ENCODE data around the gene TENT5C.

The TENT5C gene

DNA sequence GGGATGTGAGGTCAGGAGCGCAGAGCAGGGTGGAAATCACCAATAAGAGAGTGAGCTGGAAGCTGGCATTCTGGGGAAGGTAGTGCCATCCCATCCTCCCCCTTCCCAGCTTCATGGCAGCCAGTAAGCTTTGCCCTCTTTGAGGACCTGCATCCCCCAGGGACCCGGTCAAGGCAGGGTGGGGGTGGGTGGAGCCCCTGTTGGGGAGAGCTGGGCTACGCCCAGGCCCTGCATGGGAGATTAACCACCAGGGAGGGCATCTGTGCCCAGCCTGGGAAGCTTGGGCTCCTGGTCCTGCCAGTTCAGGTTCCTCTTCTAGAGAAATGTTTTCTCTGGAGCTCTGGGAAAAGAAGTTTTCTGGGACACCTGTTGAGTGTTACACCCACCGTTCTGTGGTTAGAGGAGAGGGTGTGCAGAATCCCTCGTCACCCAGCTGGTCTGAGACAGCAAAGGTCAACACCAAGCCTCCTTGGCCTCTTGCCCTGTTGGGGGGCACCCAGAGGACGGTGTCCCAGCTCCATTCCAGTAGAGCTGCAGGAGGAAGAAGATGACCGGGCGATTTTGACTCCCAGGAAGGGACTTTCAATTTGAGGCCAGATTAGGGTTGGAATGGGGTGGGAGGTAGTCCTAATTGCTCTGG lies 30.1 kb upstream of the TENT5C start:
- ChIA-PET CTCF (interaction anchor here (0.9 to 2.0 kb wide), 4 partner anchors 17 to 62 kb away, joined by 3 to 6 read pairs (median 4); partner anchors contain the start of gene TENT5C), POLR2A (no interaction called here)
- no peak overlapping the region for H3K4me3 ChIP-seq (ENCODE audit: low read depth, low read length)
- no peak for DNase-seq (ENCODE audit: low read depth, low spot score)
- TF ChIP-seq, protein P1, sequence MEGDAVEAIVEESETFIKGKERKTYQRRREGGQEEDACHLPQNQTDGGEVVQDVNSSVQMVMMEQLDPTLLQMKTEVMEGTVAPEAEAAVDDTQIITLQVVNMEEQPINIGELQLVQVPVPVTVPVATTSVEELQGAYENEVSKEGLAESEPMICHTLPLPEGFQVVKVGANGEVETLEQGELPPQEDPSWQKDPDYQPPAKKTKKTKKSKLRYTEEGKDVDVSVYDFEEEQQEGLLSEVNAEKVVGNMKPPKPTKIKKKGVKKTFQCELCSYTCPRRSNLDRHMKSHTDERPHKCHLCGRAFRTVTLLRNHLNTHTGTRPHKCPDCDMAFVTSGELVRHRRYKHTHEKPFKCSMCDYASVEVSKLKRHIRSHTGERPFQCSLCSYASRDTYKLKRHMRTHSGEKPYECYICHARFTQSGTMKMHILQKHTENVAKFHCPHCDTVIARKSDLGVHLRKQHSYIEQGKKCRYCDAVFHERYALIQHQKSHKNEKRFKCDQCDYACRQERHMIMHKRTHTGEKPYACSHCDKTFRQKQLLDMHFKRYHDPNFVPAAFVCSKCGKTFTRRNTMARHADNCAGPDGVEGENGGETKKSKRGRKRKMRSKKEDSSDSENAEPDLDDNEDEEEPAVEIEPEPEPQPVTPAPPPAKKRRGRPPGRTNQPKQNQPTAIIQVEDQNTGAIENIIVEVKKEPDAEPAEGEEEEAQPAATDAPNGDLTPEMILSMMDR (IDR thresholded peaks at IDR 0.05; ENCODE audit: insufficient read depth, low read length, missing control alignments) = no peak

DNA sequence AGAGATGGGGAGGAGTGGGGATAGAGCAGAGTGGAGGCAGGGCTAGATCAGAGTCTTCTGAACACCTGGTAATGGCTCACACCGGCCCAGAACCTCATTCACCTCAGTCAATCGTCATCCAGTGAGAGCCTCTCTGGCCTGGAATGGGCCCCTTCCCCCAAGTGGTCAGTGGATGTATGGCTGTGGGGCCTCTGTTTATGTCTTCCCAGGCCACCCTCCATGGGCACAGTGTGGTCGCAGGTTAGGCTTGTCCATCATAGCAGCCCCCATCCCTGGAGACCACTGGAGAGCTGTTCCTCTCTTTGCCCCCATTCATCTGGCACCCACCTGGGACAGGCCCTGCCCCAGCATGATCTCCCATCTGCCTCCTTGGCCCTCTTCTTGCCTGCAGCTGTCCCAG lies 29.6 kb upstream of the TENT5C start:
- TF ChIP-seq, protein P1 (IDR thresholded peaks at IDR 0.05; ENCODE audit: insufficient read depth, low read length, missing control alignments) = no peak
- no peak overlapping the region for H3K4me3 ChIP-seq (ENCODE audit: low read depth, low read length)
- ChIA-PET CTCF (interaction anchor here (0.9 to 2.0 kb wide), 4 partner anchors 17 to 63 kb away, joined by 3 to 6 read pairs (median 4); partner anchors contain the start of gene TENT5C), POLR2A (no interaction called here)
- no peak for DNase-seq (ENCODE audit: low read depth, low spot score)

DNA sequence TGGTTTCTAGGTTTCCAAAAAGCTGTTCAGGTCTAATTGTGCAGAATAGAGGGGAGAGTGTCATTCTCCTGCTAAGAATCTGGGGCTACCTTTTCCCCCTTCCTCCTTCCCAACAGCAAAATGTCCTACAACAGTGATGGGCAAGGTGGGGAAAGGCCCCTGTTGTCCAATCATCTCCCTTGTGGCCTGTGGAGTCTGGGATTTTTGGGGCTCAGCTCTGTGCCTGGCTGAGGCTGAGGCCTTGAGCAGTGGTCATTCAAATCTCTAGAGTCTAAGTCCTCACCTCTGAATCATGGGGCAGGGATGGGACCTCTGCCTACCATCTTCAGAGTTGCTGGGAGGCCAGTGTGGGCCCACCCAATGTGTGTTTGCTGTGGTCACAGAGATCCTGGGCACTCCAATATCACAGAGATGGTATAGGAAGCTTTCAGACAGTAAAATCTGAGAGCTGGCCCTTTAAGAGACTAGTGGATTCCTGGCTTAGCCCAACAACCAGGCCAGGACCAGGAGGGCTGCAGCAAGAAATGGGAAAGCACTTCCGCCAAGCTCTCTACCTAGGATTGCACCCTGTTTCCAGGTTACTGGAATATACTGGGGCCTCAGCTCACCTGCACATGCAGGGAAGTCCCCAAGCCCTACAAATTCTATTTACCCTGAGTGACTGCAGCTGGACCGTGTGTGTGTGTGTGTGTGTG lies 28.5 kb upstream of the TENT5C start:
- TF ChIP-seq, protein P1 (IDR thresholded peaks at IDR 0.05; ENCODE audit: insufficient read depth, low read length, missing control alignments) = no peak
- ChIA-PET CTCF (interaction anchor here (2.0 kb wide), 2 partner anchors 43 to 64 kb away, joined by 5 to 6 read pairs; no protein-coding TSS in a partner anchor), POLR2A (no interaction called here)
- no peak for DNase-seq (ENCODE audit: low read depth, low spot score)
- no peak overlapping the region for H3K4me3 ChIP-seq (ENCODE audit: low read depth, low read length)

DNA sequence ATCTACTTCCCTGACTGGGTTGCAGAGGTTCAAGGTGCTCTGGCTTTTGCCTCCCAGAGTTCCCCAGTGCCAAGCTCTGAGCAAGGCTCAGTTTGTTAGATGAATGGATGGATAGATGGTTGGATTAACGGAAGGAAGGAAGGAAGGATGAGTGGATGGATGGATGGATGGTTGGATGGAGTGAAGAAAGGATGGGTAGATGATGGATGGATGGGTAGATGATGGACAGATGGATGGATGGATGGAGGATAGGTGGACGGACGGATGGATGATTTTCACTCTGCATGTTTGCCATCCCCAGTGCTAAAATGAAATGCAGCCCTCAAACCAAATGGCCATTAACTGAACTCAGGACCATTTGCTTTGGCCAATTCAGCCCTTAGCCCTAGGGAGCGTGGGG lies 27.4 kb upstream of the TENT5C start:
- no peak overlapping the region for H3K4me3 ChIP-seq (ENCODE audit: low read depth, low read length)
- TF ChIP-seq, protein P1 (IDR thresholded peaks at IDR 0.05; ENCODE audit: insufficient read depth, low read length, missing control alignments) = no peak
- ChIA-PET CTCF (no interaction called here), POLR2A (no interaction called here)
- no peak for DNase-seq (ENCODE audit: low read depth, low spot score)

DNA sequence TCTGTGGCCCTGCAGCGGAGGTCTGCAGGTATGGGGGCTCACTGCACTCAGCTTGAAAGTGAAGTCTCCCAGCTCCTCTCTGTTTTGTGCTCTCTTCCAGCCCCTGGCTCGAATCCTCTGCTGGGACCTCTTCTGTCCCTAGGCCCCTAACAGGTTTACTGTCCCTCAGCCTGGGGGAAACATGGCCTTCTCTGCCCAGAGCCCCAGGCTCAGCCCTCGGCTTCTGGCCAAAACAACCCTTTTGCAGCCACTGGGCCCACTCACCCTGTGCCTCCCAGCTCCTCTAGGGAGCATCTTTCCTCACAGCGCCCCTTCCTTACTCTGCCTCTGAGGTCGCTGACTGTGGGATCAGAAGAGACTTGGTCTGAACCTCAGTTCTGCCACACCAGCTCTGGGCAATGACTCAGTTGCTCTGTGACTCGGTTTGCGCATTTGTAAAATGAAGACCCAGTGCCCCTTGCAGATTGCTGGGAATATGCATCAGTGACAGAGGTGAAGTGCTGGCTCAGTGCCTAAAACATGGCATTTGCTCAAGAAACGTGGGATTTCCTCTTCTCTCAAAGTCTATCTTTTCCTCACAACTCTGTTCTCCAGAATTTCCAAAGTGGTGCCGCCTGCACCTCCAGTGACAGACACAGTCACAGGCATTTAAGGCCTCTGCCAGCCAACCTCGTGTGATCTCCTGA lies 26.5 kb upstream of the TENT5C start:
- DNase-seq (ENCODE audit: low read depth, low spot score) = no peak
- POLR2A ChIA-PET = no interaction called here
- TF ChIP-seq, protein P1 (IDR thresholded peaks at IDR 0.05; ENCODE audit: insufficient read depth, low read length, missing control alignments) = no peak
- H3K4me3 ChIP-seq (ENCODE audit: low read depth, low read length) = no peak overlapping the region
- CTCF ChIA-PET = no interaction called here

DNA sequence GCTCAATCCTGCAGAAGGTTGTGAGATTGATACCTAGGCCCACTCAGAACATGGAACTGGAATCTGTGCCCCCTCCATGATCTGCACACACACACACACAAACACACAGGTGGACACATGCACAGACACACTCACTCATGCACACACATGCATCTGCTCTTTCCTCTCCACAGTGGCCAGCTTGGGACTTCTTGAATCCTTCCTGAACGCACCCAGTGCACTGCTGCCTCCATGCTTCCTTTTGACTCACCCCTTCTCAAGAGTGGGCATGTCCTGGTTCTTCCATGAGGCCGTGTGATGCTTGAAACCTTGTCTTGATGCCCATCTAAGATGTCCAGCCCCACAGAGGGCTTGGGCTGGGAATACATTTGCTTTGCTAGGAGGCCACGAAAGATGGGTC lies 25.4 kb upstream of the TENT5C start:
- DNase-seq (ENCODE audit: low read depth, low spot score) = no peak
- ChIA-PET POLR2A (no interaction called here), CTCF (no interaction called here)
- H3K4me3 ChIP-seq (ENCODE audit: low read depth, low read length) = no peak overlapping the region
- TF ChIP-seq, protein P1 (IDR thresholded peaks at IDR 0.05; ENCODE audit: insufficient read depth, low read length, missing control alignments) = no peak

Data from AG04449 (cell line).